RWPE1 (cell line): ENCODE measurements around the gene DPYSL3.

ENCODE experiments used
- CTCF ChIA-PET: fragments of 350-600 bp; sonication (Branson Sonifier 250); formaldehyde crosslinking; extraction: SDS; loops from one replicate; lab custom pipeline; 2021; lab: Yijun Ruan, JAX
- POLR2A ChIA-PET: fragments of 400-600 bp; formaldehyde crosslinking; extraction: SDS; loops from one replicate; lab custom pipeline; 2020; ENCODE audit warnings: antibody characterized with exemption; ENCODE audit not compliant: low non-redundant PET; lab: Yijun Ruan, JAX
- DNase-seq: peaks from one replicate; pipeline ENCODE4 v3.0.0; 2012; ENCODE audit warnings: low spot score
- H3K27ac ChIP-seq: fragments of 450-650 bp; 2 replicates; pipeline ENCODE4 v1.5.1; 2017
- TF ChIP-seq, protein P1 (sequence below): fragments of 450-650 bp; conservative IDR thresholded peaks from 2 replicates; pipeline ENCODE4 v1.5.1; 2017; ENCODE audit warnings: low read depth, mild to moderate bottlenecking

DPYSL3 gene

GRCh38 chr5:147442224-147442623 is 67.6 kb downstream of the DPYSL3 start:
- DNase-seq: no peak
- POLR2A ChIA-PET: no interaction called here
- H3K27ac ChIP-seq: no peak overlapping the region
- CTCF ChIA-PET: interaction anchor here (0.5 to 0.7 kb wide), 2 partner anchors 23 to 135 kb away, joined by 3 to 6 read pairs; no protein-coding TSS in a partner anchor
- TF ChIP-seq, protein P1, sequence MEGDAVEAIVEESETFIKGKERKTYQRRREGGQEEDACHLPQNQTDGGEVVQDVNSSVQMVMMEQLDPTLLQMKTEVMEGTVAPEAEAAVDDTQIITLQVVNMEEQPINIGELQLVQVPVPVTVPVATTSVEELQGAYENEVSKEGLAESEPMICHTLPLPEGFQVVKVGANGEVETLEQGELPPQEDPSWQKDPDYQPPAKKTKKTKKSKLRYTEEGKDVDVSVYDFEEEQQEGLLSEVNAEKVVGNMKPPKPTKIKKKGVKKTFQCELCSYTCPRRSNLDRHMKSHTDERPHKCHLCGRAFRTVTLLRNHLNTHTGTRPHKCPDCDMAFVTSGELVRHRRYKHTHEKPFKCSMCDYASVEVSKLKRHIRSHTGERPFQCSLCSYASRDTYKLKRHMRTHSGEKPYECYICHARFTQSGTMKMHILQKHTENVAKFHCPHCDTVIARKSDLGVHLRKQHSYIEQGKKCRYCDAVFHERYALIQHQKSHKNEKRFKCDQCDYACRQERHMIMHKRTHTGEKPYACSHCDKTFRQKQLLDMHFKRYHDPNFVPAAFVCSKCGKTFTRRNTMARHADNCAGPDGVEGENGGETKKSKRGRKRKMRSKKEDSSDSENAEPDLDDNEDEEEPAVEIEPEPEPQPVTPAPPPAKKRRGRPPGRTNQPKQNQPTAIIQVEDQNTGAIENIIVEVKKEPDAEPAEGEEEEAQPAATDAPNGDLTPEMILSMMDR: no peak

DNA sequence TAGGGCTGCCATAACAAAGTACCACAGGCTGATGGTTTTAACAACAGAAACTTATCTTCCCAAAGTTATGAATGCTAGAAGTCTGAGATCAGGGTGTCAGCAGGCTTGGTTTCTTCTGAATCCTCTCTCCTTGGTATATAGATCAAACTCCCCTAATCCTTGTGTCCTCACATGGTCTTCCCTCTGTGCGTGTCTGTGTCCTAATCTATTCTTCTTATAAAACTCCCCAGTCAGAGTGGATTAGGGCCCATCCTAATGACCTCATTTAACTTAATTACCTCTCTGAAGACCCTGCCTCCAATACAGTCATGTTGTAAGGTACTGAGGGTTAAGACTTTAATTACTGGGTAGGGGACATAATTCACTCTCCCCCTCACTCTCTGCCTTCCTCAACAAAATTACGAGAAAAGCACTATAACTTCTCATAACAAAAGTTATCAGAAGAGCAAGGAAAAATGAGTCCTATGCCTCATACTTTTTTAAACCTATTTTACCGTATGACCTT is 68.6 kb downstream of the DPYSL3 start:
- TF ChIP-seq, protein P1: no peak
- no peak for DNase-seq
- POLR2A ChIA-PET: no interaction called here
- H3K27ac ChIP-seq: no peak overlapping the region
- CTCF ChIA-PET: no interaction called here

- ChIA-PET CTCF (no interaction called here), POLR2A (no interaction called here)
- no peak overlapping the region for H3K27ac ChIP-seq
- DNase-seq: no peak
- TF ChIP-seq, protein P1: no peak
Measured at GRCh38 chr5:147439254-147439653, 70.6 kb downstream of the DPYSL3 start.

- ChIA-PET CTCF (interaction anchor here (0.7 kb wide), 1 partner anchor 141 kb away, joined by 3 read pairs; no protein-coding TSS in a partner anchor), POLR2A (no interaction called here)
- TF ChIP-seq, protein P1: no peak
- no peak overlapping the region for H3K27ac ChIP-seq
- no peak for DNase-seq
Measured at GRCh38 chr5:147437161-147437596, 72.7 kb downstream of the DPYSL3 start.

DNA sequence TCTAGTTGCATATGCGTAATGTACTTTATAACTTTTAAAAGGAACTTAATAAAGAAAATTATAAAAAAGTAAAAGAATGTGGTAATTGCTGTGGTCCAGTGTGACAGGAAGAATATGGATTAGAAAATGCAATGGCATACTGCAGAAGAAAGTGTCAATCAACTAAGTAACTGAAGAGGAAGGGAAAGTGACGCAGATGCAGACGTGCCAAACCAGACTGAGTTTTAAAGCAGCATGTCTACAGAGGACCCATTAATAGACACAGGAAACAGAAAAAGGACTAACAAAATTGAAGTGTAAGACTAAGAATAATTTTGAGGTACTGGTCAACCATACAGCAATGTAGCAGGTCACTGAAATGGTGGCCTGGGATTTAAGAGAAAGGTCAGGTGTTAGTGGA is 73.3 kb downstream of the DPYSL3 start:
- CTCF ChIA-PET: no interaction called here

GRCh38 chr5:147434049-147434448 is 75.8 kb downstream of the DPYSL3 start:
- TF ChIP-seq, protein P1: no peak
- ChIA-PET CTCF (no interaction called here), POLR2A (no interaction called here)
- no peak for DNase-seq
- no peak overlapping the region for H3K27ac ChIP-seq

More for the DNA sequence above, 73.3 kb downstream of the DPYSL3 start:
- TF ChIP-seq, protein P1: no peak
- no peak for DNase-seq
- POLR2A ChIA-PET: no interaction called here
- no peak overlapping the region for H3K27ac ChIP-seq
